Measurements from ENCODE around the gene CD160.

GRCh38 chr1:145778146-145778540, 58.8 kb downstream of the CD160 start:
- TF ChIP-seq CTCF (IDR thresholded peaks at IDR 0.05) (no peak), ZFX (IDR thresholded peaks at IDR 0.05; ENCODE audit: borderline replicate concordance) (no peak)

Data from 22Rv1 (cell line).